CD4-positive, alpha-beta T cell treated with Interferon alpha-2 for 1 hour (primary cell): Measurements from ENCODE around the gene ZNF862.

Experiments used
- DNase-seq, 2 donors: peaks; one replicate each; pipeline ENCODE4 v3.0.0-alpha.2; 2020 to 2022

Gene ZNF862

DNA sequence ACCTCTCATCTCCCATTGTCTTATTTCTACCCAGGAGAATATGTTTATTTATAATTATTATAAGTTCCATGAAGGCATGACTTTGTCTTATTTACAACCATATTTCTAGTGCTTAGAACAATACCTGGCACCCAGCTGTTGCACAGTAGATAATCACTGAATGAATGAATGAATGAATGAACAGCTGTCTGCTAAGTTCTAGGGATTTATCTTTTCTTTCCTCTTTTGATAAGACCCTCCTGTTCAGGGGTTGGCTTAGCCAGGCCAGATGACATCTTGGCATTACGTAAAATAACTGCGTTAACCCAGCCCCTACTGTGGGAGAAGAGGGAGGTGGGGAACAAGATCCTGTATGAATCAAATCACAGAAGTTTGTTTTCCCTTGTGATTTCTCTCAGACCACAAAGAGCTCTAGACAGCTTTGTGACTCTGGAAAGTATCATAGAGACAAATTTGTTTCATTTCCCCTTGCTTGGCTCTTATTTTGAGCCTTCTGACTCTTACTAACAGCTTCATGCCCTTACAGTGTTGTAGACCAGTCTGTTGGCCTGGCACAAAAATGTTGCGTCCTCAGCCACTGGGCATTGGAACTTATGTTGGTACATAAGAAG lies 8.4 kb downstream of the ZNF862 start:
- DNase-seq, result no peak

DNA sequence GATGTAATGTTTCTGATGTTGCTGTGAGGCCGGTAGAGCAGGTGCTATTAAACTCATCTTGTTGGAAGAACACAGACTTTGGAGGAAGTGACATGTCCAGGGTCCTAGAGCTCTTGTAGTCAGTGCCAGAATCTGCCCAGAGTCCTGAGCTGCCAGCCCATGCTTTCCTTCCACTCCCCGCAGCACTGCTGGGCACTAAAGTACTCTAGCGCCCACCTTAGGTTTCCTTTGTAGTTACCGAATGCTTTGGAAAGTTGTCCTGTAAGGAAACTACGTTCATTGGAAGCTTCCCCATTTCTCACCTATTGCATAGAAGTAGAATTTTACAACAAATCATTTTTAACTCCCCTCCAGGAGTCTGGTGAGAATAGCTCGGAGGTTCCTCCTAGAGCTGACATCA lies 11.0 kb downstream of the ZNF862 start:
- DNase-seq, result no peak

DNA sequence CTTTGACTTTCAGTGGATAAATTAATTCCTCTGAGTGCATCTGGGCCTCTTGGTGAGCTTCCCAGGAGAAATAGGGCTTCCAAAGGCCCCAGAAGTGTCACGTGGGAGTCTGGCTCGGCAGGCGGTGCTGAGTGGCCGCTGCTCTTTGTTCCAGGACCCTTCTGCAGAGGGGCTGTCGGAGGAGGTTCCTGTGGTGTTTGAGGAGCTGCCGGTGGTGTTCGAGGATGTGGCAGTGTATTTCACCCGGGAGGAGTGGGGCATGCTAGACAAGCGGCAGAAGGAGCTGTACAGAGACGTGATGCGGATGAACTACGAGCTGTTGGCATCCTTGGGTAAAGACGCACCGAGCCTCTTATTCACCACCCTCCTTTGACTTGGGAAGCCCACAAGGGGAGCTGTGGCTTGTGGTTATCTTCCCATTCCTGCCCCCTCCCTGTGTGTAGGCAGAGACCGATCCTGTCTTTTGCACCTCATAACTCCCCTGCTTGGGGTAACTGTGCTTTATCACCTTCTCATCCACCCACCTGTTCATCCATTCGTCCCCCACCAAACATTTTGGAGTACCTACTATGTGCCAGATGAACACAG lies 11.9 kb downstream of the ZNF862 start:
- no peak for DNase-seq

DNA sequence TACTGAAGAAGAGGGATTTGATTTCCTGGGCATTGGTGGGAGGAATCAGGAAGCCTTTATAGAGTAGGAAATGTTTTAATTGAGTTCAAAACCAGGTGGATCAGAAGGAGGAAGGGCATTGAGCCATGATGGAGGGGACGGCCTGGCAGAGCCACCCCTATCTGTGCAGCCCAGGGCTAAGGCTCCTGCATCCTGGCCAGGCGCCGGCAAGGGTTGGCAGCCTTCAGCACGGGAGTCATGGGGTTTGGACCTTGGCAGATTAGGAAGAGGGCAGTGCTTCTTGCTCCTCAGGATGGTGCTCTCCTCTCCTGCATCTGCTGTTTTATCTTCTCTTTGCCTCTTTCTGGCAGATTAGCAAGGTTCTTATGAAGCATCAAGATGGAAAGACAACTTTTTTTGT lies 12.5 kb downstream of the ZNF862 start:
- no peak for DNase-seq

DNA sequence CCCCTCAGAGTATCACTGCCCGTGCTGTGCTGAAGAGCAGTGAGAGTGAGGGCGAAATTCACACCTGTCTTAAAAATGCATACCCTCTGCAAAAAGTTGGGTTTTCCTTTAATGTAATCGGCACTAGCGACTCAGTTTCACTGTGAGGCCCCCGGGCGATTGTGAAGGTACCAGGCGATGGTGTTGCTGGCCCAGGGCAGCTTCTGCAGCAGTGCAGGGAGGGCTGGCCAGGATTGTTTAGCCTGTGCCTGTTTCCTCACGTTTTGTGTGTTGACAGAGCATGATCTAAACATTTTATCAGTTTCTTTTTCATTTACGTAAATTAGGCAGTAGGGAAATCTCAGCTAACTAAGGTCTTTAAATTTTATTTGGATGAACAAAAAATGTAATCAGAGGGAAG lies 13.3 kb downstream of the ZNF862 start:
- no peak for DNase-seq

DNA sequence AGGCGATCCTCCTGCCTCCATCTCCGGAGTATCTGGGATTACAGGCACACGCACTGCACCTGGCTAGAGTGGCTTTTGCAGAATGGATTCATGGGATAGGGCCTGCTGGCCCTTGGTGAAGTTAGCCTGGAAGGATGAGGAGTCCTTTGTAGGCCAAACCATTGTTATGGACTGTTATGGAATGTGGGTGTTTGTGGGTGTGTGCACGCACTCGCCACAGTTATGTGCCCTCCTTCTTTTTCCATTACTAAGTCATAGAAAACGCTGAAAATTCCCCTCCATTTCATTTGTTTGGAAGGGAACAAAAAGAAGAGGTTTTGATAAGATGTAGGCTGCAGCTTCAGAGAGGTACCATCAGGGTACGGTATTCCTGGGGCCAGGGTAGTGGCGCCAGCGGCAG lies 15.0 kb downstream of the ZNF862 start:
- no peak for DNase-seq

DNA sequence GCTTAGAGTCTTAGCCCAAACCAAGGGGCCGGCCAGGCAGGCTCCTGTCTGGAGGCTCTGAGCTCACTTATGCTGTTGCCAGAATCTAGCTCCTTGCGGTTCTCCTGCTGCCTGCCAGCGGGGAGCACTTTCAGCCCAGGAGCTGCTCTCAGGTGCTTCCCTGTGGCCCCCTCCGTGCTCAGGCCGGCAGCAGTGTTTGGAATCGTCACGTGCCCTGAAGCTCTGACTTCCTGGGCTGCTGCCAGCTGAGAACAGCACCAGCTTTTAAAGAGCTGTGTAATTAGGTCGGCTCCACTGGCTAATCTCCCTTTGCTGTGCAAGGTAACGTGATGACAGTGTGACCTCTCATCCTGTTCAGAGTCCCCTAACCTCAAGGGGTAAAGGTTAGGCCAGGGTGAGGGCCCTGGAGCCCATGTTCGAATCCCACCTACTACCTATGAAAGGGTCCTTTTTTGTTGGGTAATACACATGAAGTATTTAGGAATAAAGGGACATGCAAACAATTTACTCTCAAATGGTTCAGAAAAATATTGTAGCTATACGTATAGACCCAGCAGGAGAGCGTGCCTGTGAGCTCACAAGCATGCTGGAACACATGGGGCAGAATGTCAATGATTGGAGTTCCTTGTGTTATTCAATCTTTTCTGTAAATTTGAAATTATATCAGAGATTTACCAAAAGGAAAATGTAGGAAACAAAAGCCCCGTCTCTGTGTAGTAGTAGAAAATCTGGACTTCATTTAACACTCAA lies 16.6 kb downstream of the ZNF862 start:
- DNase-seq, result peak in 1 of 2 donors; percentile 38

DNA sequence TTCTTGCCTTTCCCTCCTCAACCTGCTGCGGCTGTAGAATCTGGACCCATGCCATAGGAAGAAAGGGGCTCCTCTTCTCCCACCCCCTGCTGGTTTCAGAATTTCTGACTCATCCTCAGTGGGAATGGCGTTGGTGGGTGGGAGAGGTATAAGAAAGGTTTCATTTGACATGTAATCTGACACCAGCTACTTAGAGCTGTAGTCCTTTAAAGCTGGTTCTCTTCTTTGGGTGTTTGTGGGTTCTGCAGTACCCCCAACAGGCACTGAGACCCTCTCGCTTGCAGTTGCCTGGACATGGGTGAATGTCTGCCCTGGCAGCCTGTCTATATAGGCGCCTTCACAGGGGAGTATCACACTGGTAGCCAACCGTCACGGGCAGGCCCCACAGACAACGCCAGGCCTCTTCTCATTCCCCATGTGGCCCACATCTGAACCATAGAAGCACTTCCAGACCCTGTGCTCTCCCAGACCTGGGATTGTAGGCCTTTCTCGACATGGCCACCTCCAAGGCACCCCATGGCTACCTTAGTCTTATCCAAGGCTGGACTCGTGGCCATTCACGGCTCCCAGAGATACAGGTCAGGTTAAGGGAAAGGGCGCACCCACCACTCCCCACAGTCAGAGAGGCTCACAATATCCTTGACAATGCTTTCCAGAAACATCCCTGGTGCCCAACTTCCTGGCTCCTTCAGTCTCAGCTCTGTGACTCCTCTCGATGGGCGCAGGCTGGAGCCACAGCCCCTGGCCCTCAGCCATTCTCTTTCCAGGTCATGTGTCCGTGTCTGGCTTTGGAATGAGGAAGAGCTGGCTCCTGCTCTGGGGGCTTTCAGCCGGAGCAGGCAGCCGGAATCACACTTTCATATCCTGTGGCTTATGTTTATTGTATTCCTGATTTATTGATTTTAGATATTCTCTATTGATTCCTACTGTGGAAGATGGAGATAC lies 17.5 kb downstream of the ZNF862 start:
- no peak for DNase-seq

DNA sequence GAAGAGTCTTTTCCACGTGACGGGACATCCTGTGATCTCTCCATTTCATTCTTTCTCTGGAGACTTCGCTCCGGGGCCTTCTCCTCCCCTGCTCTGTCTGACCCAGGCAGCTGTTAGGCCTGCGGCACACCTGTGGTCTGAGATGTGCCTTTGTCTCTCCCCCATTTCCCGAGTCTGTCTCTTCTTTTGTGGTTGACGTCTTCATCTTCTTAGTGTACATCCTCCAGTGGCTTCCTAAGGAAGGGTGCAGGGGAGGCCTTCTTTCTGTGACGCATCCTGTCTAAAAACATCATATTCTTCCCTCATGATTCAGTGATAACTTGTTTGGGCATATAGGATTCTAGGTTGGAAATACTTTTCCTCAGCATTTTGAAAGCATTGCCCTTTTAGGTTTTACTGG lies 18.4 kb downstream of the ZNF862 start:
- peak in 1 of 2 donors; percentile 35 for DNase-seq

DNA sequence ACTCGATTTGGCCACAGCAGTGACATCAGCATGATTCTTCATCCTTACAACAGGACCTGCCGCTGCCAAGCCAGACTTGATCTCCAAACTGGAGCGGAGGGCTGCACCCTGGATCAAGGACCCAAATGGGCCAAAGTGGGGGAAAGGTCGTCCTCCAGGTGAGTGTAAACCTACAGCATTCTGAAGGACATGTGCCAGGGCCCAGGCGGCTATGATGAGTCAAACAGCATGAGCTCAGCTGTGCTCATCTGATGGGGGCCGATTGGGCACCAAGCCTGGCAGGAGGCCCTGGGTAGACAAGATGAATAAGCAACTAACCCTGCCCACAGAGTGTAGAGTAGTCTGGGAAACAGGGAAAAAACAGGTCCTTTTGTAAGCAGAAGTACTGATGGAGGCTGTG lies 21.2 kb downstream of the ZNF862 start:
- DNase-seq, result no peak

DNA sequence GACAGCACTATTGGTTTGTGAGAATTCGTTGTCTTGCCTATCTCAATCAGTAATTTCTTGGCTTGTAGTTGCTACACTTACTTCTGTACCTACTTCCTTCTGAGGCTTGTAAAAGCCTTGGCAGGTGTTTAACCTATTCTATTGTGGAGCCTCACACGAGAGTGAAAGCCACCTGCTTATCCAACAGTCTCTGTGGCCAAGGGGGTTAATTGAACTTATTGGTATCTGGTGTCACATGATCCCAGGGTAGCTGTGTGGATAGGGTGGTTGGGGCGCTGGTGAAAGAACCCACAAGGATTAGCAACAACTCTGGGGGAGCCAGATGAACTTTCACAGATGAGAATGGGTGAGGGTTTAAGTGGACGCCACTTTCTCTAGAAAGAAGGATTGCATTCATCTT lies 21.7 kb downstream of the ZNF862 start:
- DNase-seq, result no peak

DNA sequence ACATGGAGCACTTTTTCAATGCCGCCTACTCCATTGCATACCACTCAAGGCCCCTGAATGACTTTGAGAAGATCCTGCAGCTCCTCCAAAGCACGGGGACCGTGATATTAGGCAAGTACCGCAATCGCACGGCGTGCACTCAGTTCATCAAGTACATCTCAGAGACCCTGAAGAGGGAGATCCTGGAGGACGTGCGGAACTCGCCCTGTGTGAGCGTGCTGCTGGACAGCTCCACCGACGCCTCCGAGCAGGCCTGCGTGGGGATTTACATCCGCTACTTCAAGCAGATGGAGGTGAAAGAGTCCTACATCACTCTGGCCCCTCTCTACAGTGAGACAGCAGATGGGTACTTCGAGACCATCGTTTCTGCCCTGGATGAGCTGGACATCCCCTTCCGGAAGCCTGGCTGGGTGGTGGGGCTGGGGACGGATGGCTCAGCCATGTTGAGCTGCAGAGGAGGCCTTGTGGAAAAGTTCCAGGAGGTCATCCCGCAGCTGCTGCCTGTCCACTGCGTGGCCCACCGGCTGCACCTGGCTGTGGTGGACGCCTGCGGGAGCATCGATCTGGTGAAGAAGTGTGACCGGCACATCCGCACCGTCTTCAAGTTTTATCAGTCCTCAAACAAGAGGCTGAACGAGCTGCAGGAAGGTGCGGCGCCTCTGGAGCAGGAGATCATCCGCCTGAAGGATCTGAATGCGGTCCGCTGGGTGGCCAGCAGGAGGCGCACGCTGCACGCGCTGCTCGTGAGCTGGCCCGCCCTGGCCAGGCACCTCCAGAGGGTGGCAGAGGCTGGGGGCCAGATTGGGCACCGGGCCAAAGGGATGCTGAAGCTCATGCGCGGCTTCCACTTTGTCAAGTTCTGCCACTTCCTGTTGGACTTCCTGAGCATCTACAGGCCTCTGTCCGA lies 22.9 kb downstream of the ZNF862 start:
- DNase-seq, result no peak

DNA sequence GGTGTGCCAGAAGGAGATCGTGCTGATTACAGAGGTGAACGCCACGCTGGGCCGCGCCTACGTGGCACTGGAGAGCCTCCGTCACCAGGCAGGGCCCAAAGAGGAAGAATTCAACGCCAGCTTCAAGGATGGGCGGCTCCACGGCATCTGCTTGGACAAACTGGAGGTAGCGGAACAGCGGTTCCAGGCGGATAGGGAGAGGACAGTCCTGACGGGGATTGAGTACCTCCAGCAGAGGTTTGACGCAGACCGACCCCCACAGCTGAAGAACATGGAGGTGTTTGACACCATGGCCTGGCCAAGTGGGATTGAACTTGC lies 23.5 kb downstream of the ZNF862 start:
- no peak for DNase-seq

DNA sequence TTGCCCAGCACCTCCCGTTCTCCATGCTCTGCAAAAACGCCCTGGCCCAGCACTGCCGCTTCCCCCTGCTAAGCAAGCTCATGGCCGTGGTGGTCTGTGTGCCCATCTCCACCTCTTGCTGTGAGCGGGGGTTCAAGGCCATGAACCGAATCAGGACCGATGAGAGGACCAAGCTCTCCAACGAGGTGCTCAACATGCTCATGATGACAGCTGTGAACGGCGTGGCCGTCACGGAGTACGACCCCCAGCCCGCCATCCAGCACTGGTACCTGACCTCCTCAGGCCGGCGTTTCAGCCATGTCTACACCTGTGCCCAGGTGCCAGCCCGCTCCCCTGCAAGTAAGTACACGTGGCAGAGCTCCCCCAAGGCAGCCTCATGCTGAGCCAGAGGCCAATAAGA lies 24.0 kb downstream of the ZNF862 start:
- DNase-seq, result no peak

DNA sequence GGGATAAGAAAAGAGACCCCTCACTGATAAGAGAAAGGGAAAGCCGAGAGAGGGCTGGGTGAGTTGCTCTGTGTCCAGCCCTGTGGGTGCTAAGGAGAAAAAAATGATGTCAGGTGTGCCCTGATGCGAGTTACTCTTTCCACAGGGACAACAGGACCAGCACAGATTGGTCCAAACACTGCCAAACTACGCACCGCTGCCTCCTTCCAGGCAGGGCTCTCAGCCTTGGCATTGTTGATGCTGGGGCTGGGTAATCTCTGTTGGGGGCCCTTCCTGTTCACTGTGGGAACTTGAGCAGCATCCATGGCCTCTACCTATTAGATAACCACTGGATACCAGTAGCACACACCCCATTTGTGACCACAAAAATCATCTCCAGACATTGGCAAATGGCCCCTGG lies 25.3 kb downstream of the ZNF862 start:
- DNase-seq, result no peak

DNA sequence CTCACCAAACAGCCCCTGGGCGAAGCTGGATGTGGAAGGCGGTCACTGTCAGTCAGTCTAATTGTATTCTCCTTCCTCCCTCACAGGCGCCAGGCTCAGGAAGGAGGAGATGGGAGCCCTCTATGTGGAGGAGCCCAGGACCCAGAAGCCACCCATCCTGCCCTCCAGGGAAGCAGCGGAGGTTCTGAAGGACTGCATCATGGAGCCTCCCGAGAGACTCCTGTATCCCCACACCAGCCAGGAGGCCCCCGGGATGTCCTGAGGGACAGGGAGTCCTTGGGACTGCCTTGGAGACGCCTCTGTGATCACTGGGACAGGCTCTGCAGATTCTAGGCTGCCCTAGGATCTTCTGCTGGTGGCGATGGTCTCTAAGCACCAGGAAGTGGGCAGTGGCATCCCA lies 25.8 kb downstream of the ZNF862 start:
- DNase-seq, result no peak

DNA sequence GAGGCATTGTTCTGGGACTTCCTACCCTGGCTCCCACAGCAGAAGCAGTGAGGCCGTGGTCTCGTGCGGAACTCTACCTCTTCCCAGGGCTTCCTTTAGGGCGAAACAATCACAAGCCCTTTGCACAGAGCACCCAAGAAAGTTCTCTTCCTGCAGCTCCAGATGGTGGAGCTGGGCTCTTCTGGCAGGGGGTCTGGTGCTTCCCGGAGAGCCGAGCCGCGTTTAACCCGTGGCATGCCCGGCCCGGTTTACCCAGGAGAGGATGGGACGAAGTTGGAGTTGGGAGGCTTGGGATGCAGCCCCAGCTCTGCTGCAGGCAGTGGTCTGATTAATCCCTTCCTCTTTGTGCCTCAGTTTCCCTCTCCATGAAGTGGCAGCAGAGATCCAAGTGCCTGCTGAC lies 26.6 kb downstream of the ZNF862 start:
- no peak for DNase-seq

DNA sequence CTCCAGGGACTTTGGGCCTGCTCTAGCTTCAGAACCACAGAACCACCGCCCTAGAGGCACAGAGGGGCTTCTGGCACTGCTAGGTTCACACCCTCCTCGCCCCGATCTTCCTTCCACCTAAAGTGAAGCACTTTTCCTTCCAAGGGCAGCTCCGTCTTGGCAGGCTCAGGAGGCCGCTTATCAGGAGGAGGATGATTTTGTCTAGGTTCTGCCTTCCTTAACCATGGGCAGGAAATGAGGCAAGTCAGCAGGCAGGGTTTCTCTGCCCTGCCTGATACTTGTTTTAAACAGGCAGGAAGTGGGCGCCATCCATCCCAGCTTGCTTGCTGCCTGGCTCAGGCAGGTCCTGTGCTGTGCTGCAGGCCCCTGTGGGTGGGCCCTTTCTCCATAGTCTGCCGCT lies 27.3 kb downstream of the ZNF862 start:
- peak; percentile 39 to 66 for DNase-seq

DNA sequence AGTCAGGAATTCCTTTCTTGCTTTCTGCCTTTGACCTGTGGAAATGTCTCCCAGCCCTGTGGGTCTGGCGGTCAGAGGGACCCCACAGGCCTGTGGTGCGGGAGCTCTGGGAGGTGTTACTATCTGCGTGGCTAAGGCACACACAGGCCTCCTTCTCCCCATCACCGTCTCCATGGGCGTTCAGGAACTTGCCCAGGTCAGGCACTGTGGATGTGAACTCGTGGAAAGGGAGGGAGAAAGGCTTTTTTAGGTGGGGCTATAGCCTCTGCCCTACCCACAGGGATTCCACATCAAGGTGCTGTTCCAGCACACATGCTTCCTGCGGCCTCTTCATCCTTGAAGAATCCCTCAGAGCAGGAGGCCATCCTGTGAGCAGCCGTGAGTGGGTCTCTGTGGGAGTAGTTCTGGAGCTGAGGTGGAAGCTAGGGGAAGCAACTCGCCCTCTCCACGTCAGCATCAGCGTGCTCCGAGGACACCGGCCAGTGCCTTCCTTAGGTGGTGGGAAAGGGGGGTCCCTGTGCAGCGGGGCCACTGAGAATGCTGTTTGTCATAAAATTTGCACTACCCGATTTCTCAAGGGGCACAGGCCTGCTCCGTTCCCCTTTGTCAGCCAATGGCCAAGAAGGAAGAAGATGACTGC lies 28.1 kb downstream of the ZNF862 start:
- DNase-seq, result no peak

DNA sequence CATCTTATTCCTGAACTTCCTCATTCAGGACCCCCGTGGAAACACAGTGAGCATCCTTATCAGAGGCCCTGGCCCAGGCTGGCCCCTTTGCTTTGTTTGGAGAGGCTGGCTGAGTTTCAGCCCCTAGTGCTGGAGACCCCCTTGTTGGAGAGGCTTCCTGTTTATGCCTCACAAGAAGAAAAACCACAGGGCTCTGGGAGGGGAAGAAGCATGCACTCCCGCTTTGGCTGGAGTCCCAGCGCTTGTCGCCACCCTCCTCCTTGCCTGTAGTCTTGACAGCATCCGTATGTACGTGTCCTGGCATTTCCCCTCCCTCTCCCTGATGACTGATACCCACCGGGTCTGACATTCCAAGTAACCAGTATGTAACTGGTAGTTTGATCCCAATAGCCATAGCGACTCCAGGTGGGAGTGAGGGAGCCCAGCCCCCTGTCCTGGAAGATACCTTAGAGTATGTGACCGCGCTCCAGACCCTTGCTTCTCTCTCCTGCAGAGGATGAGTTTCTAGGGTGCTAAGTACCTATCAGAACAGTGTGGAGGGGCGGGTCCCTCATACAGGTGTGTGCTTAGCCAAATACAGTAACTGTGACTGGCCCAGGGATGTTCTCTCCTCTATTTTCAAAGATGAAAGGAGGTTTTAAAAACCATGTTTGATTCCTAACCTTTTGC lies 28.7 kb downstream of the ZNF862 start:
- DNase-seq, result no peak
